ENCODE results near the gene YPEL1.
"Not testable (repeated sequence)": the region's sequence is repeated elsewhere in the genome, so short reads cannot be mapped to it uniquely, and the experiment has no call there.

YPEL1 gene

DNA sequence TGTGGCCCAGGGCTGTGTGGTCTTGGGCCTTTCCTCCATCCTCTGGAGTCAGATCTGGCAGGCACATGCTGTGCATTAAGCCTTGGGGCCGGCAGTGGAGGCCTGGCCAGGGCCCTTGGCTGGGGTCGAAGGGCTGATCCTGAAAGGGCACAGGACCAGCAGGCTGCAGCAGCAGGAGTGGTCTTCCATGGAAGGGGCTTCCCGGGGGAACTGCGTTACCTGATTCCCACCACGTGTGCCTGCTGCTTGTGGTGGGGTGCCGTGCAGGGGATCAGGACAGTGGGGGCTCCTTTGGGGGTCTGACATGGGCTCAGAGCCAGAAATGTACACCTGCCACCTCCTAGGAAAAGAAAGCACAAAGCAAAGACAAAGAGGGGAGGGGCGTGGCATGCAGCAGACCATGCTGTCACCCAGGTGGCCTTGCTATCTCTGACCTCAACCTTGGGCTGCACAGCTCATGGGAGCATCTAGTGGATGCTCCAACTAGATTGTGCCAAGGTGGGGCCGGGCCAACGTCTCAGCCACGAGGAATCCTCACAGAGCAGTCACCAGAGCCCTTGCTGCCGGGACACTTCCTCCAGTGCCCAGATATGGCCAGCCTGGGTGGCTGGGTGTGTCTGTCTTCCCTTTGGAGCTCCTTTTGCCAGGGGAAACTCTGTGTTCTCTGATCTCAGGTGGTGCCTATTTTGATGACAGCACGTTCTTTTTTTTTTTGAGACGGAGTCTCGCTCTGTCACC, 17.9 kb upstream of the YPEL1 start:
- no peak for DNase-seq (ENCODE audit: low read depth)

DNA sequence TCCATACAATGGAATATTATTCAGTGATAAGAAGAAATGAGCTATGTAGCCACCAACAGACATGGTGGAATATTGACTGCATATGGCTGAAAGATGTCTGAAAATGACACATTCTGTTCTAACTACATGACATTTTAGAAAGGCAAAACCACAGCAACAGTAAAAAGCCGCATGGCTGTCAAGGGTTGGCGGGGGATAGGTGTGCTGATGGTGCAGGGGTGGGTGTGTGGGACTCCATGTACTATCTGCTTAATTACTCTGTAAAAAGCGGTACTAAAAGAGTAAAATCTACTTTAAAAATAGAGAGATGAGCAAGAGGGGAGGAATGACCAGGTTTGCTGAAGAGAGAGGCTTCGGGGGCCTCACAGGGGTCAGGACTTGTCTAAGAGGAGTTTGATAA, 16.7 kb upstream of the YPEL1 start:
- DNase-seq (ENCODE audit: low read depth), result no peak

DNA sequence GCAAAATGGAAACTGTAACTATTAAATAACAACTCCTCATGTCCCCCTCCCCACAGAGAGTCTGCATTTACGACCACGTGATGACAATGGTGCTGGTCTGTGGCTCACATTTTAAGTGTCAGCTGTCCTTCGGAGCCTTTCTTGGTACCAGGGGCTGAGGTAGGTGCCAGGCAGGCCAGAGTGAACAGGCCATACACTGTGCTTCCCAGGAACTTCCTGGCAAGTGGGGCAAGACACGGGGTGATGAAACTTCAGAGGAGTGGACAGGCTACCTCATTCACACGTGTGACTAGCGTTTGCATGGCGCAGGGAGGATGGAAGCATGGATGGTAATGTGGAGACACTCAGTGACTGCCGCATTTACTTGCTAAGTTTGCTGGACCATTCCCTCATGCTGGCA, 10.4 kb upstream of the YPEL1 start:
- DNase-seq (ENCODE audit: low read depth), result no peak

DNA sequence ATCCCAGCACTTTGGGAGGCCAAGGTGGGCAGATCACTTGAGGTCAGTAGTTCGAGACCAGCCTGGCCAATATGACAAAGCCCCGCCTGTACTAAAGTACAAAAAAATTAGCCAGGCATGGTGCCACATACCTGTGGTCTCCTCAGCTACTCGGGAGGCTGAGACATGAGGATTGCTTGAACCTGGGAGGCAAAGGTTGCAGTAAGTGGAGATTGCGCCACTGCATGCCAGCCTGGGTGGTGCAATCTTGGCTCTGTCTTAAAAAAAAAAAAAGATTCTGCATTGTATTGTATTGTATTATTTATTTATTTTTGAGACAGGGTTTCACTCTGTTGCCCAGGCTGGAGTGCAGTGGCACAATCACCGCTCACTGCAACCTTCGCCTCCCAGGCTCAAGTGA, 9.3 kb upstream of the YPEL1 start:
- DNase-seq (ENCODE audit: low read depth), result not testable (repeated sequence)

DNA sequence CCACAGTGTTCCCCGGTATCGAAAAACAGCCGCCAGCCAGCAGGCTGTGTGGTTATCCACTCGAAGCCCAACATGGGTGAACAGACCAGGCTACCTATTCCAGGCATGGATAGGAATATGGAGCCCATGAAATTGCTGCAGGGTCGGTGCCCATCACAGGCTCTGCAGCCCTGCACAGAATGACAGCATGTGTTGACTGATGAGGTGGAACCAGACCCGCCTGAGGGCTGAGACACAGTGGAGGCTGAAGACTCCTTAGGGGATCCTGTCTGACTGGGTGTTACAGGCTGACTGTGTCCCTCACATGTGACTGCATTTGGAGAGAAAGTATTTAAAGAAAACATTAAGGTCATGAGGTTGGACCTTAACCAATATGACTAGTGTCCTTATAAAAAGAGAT, 6.2 kb upstream of the YPEL1 start:
- no peak for DNase-seq (ENCODE audit: low read depth)

GRCh38 chr22:21741059-21741458, 5.5 kb upstream of the YPEL1 start:
- no peak for DNase-seq (ENCODE audit: low read depth)

GRCh38 chr22:21739828-21740377, 4.3 kb upstream of the YPEL1 start:
- DNase-seq (ENCODE audit: low read depth), result no peak

DNA sequence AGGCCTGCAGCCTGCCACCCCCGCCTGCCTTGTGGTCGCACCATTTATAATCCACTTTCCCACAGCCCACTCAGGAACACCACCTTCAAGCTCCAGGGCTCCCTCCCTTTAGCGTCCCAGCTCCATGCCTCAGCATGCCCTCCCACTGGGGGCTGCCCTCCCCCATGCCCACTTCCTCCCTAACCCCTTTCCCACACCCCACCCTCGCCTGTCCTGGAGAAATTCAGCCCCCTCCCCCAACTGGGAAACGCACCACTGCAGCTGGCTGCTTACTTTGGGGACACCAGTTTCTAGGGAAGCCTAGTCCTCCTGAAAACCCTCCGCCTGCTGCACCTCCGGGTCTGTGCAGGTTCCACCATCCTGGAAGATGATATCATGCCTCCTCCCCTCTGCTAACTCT, 3.4 kb upstream of the YPEL1 start:
- no peak for DNase-seq (ENCODE audit: low read depth)

DNA sequence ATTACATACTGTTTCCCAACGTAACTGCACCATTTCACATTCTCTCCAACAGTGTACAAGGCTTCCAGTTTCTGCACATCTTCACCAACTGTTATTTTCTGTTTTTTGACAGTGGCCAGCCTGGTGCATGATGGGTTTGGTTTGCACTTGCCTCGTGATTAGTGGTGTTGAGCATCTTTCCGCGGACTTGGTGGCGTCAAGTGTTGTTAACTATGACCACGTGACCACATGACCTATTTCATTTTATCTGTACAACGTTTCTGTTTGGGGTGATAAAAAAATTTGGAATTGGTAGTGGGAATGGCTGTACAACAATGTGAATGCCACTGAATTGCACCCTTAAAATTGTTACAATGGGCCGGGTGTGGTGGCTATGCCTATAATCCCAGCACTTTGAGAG, 2.5 kb upstream of the YPEL1 start:
- DNase-seq (ENCODE audit: low read depth), result no peak

- no peak for DNase-seq (ENCODE audit: low read depth)
Measured at GRCh38 chr22:21736948-21737347, 1.4 kb upstream of the YPEL1 start.

GRCh38 chr22:21736084-21736642, 569 bp upstream of the YPEL1 start:
- no peak for DNase-seq (ENCODE audit: low read depth)

- DNase-seq (ENCODE audit: low read depth), result no peak
Measured at GRCh38 chr22:21734540-21735199, 924 bp downstream of the YPEL1 start.

- no peak for DNase-seq (ENCODE audit: low read depth)
Measured at GRCh38 chr22:21731503-21731902, 4.1 kb downstream of the YPEL1 start.

GRCh38 chr22:21730535-21731308, 4.9 kb downstream of the YPEL1 start:
- DNase-seq (ENCODE audit: low read depth), result no peak

DNA sequence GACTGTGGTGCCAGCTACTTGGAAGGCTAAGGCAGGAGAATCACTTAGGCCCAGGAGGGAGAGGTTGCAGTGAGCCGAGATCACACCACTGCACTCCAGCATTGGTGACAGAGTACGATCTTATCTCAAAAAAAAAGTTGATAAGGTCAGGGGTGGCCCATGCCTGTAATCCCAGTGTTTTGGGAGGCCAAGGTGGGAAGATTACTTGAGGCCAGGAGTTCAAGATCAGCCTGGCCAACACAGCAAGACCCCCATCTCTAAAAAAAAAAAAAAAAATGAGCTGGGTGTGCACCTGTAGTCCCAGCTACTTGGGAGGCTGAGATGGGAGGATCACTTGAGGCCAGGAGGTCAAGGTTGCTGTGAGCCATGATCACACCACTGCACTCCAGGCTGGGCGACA, 6.4 kb downstream of the YPEL1 start:
- not testable (repeated sequence) for DNase-seq (ENCODE audit: low read depth)

- DNase-seq (ENCODE audit: low read depth), result no peak
Measured at GRCh38 chr22:21728270-21728669, 7.3 kb downstream of the YPEL1 start.

DNA sequence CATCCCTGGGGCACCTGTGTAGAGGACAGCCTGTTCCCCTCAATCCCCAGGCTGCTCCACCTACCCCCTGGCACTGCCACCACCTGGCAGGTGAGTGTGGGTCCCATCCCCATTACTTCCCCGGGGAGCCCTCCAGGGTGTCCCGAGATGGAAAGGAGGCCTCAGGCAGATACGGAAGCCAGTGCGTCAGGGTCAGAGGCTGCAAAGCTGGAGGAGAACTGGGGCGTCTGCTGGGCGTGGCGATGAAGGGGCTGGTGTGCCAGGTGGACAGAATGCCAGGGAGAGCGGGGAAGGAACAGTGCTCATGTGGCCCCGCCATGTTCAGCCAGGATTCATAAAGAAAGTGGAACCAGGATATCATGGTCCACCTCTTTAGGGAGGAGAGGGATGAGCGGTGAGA, 7.8 kb downstream of the YPEL1 start:
- DNase-seq (ENCODE audit: low read depth), result no peak

DNA sequence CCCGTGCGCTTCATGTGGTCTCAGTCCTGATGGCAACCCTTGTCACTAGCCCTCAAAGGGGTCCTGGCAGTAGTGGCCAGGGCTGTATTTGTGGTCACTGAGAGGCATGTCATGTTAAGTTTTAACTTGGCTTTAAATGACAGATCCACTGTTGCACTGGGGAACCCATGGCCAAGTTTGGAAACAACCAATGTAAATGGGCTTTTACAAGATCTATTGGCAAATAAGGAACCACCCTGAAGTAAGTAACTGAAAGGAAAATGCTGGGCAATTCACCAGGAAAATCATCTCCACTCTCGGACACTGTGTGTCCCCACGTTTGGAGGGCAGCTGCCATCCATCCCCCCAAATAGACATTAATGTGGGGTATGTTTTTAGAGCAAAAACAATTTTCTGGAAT, 8.4 kb downstream of the YPEL1 start:
- DNase-seq (ENCODE audit: low read depth), result no peak

GRCh38 chr22:21726650-21727049, 8.9 kb downstream of the YPEL1 start:
- no peak for DNase-seq (ENCODE audit: low read depth)

DNA sequence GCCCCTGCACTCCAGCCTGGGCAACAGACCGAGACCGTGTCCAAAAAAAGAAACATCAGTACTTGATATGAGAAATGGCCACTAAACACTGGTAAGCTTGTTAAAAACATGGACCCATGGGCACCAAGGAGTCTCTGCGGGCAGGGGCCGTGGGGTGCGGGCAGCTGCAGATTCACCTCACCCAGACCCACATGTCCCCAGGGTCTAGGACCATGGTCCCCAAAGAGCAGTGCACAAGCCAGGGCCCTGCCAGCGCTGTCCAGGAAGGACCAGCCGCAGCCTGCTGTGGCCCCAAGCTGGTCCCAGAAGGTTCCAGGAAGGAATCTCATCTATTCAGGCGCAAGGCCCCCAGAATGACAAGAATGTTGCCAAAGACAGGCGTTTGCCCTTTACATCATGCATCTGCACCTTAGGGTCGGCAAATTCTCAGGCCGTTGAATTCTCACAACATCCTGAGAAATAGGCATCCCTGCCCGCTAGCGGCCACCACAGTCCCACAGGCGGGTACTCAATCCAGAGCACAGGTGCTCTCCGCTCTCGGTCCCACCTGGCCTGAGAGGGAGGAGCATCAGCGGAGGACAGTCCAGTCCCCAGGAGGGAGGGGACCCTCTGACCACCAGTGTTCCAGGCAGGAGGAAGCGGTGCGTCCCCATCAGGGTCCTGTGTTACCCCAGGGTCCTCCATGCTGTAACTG, 9.5 kb downstream of the YPEL1 start:
- DNase-seq (ENCODE audit: low read depth), result no peak

DNA sequence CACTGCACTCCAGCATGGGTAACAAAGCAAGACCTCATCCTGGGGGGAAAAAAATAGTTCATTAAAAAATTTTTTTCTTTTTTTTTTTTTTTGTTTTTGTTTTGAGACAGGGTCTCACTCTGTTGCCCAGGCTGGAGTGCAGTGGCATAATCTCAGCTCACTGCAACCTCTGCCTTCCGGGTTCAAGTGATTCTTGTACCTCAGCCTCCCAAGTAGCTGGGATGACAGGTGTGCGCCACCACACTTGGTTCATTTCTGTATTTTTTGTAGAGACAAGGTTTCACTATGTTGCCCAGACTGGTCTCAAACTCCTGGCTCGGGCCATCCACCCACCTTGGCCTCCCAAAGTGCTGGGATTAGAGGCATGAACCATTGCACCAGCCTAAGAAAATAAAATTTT, 11.1 kb downstream of the YPEL1 start:
- DNase-seq (ENCODE audit: low read depth), result not testable (repeated sequence)
